Central memory CD4-positive, alpha-beta T cell (primary cell): ENCODE results near the gene ANXA8.
"Not testable (repeated sequence)": the region's sequence is repeated elsewhere in the genome, so short reads cannot be mapped to it uniquely, and the experiment has no call there.

Experiments
- DNase-seq: peaks from one replicate; pipeline ENCODE4 v3.0.0; 2022
- total RNA-seq, 3 experiments: gene quantifications; one replicate each; lab custom pipeline; 2026; lab: John Stamatoyannopoulos, UW

The ANXA8 gene
- total RNA-seq = 0 reads per million in 3 experiments

GRCh38 chr10:47483923-47484322, at the start of gene ANXA8:
Gene ANXA8 (minus strand): TSS chr10:47484115. CDS start chr10:47483933, 182 bp downstream.
- DNase-seq = not testable (repeated sequence)

GRCh38 chr10:47523475-47523874, 39.6 kb upstream of the ANXA8 start, which contains the start of gene AGAP9:
Gene AGAP9 (minus strand): TSS chr10:47523638. CDS start chr10:47523526, 112 bp downstream.
- not testable (repeated sequence) for DNase-seq

GRCh38 chr10:47502313-47502712, 18.4 kb upstream of the ANXA8 start:
- DNase-seq = not testable (repeated sequence)

GRCh38 chr10:47494226-47494625, 10.3 kb upstream of the ANXA8 start:
- not testable (repeated sequence) for DNase-seq

GRCh38 chr10:47491600-47491999, 7.7 kb upstream of the ANXA8 start, which contains the start of gene FAM25G:
Gene FAM25G (minus strand): TSS chr10:47491700. CDS start chr10:47491674, 26 bp downstream.
- DNase-seq = not testable (repeated sequence)

GRCh38 chr10:47489630-47490029, 5.7 kb upstream of the ANXA8 start:
- not testable (repeated sequence) for DNase-seq

- not testable (repeated sequence) for DNase-seq
These were observed 2.0 kb upstream of the ANXA8 start for GRCh38 chr10:47485943-47486342.

- not testable (repeated sequence) for DNase-seq
These were observed 871 bp upstream of the ANXA8 start for GRCh38 chr10:47484786-47485185.

- DNase-seq = not testable (repeated sequence)
These were observed 1.5 kb downstream of the ANXA8 start for GRCh38 chr10:47482367-47482766.

- DNase-seq = not testable (repeated sequence)
These were observed 2.1 kb downstream of the ANXA8 start for GRCh38 chr10:47481768-47482181.

- DNase-seq = not testable (repeated sequence)
These were observed 2.6 kb downstream of the ANXA8 start for GRCh38 chr10:47481182-47481766.

GRCh38 chr10:47480133-47480532, 3.8 kb downstream of the ANXA8 start:
- not testable (repeated sequence) for DNase-seq

- not testable (repeated sequence) for DNase-seq
These were observed 5.8 kb downstream of the ANXA8 start for GRCh38 chr10:47478114-47478513.

GRCh38 chr10:47477078-47477477, 6.8 kb downstream of the ANXA8 start:
- DNase-seq = not testable (repeated sequence)

GRCh38 chr10:47475101-47475500, 8.8 kb downstream of the ANXA8 start:
- not testable (repeated sequence) for DNase-seq

GRCh38 chr10:47473516-47473915, 10.4 kb downstream of the ANXA8 start:
- DNase-seq = not testable (repeated sequence)

- not testable (repeated sequence) for DNase-seq
These were observed 11.3 kb downstream of the ANXA8 start for GRCh38 chr10:47472647-47473046.

GRCh38 chr10:47472072-47472471, 11.8 kb downstream of the ANXA8 start:
- DNase-seq = not testable (repeated sequence)

GRCh38 chr10:47468731-47469528, 15.0 kb downstream of the ANXA8 start:
- not testable (repeated sequence) for DNase-seq

- not testable (repeated sequence) for DNase-seq
These were observed 16.0 kb downstream of the ANXA8 start for GRCh38 chr10:47467957-47468356.

GRCh38 chr10:47467458-47467857, 16.5 kb downstream of the ANXA8 start:
- not testable (repeated sequence) for DNase-seq

GRCh38 chr10:47465216-47465917, 18.5 kb downstream of the ANXA8 start:
- DNase-seq = not testable (repeated sequence)
